Astrocyte (in vitro differentiated cells and primary cell): ENCODE results near the gene RALB. TPM values are rescaled to one million over a fixed set of nuclear protein-coding genes. Genes with fewer than 3 reads are reported as not detected.
"Not testable (repeated sequence)": the region's sequence is repeated elsewhere in the genome, so short reads cannot be mapped to it uniquely, and the experiment has no call there.

ENCODE experiments used
- DNase-seq: peaks from one replicate; pipeline ENCODE4 v3.0.0-alpha.2; 2010; ENCODE audit warnings: low read depth
- FAIRE-seq: peaks from 2 replicates; lab custom pipeline; 2011; peaks lifted over from hg19 to GRCh38; lab: Jason Lieb, UNC
- H2AFZ ChIP-seq: 2 replicates; pipeline ENCODE4 v1.6.0; 2012; ENCODE audit warnings: low read depth, low read length, inconsistent platforms
- H3K27ac ChIP-seq: 2 replicates; pipeline ENCODE4 v1.5.1; 2011; ENCODE audit warnings: low read depth, low read length, inconsistent platforms
- H3K27me3 ChIP-seq: 2 replicates; pipeline ENCODE4 v1.6.0; 2011; ENCODE audit warnings: low read length, inconsistent platforms; ENCODE audit not compliant: insufficient read depth
- H3K36me3 ChIP-seq: 2 replicates; pipeline ENCODE4 v1.5.1; 2011; ENCODE audit warnings: low read length, inconsistent platforms; ENCODE audit not compliant: insufficient read depth
- H3K4me1 ChIP-seq: 2 replicates; pipeline ENCODE4 v1.5.1; 2011; ENCODE audit warnings: low read length, inconsistent platforms; ENCODE audit not compliant: insufficient read depth
- H3K4me2 ChIP-seq: 2 replicates; pipeline ENCODE4 v1.6.0; 2012; ENCODE audit warnings: low read length, inconsistent platforms
- H3K4me3 ChIP-seq: 2 replicates; pipeline ENCODE4 v1.5.1; 2011; ENCODE audit warnings: low read depth, mild to moderate bottlenecking, low read length, inconsistent platforms; ENCODE audit not compliant: insufficient read depth
- H3K79me2 ChIP-seq: 2 replicates; pipeline ENCODE4 v1.6.0; 2012; ENCODE audit warnings: mild to moderate bottlenecking, low read length, inconsistent platforms; ENCODE audit not compliant: insufficient read depth
- H3K9ac ChIP-seq: 2 replicates; pipeline ENCODE4 v1.6.0; 2012; ENCODE audit warnings: mild to moderate bottlenecking, low read length, inconsistent platforms
- H3K9me3 ChIP-seq: 2 replicates; pipeline ENCODE4 v1.5.1; 2012; ENCODE audit warnings: low read depth, mild to moderate bottlenecking, low read length, inconsistent platforms; ENCODE audit not compliant: insufficient read depth
- H4K20me1 ChIP-seq: 2 replicates; pipeline ENCODE4 v1.6.0; 2012; ENCODE audit warnings: low read length, inconsistent platforms; ENCODE audit not compliant: insufficient read depth
- H3K27ac Mint-ChIP-seq: one replicate; pipeline ENCODE4 v1.8.0; 2021; ENCODE audit warnings: mild to moderate bottlenecking, mixed read lengths; ENCODE audit not compliant: unreplicated experiment
- H3K27me3 Mint-ChIP-seq: one replicate; pipeline ENCODE4 v1.8.0; 2021; ENCODE audit warnings: low read depth, mixed read lengths; ENCODE audit not compliant: unreplicated experiment
- H3K36me3 Mint-ChIP-seq: one replicate; pipeline ENCODE4 v1.8.0; 2021; ENCODE audit warnings: low read depth, mixed read lengths; ENCODE audit not compliant: unreplicated experiment
- H3K4me1 Mint-ChIP-seq: one replicate; pipeline ENCODE4 v1.8.0; 2021; ENCODE audit warnings: low read depth, mixed read lengths; ENCODE audit not compliant: unreplicated experiment
- H3K4me3 Mint-ChIP-seq: one replicate; pipeline ENCODE4 v1.8.0; 2021; ENCODE audit warnings: mild to moderate bottlenecking, moderate library complexity, mixed read lengths; ENCODE audit not compliant: unreplicated experiment
- H3K9me3 Mint-ChIP-seq: one replicate; pipeline ENCODE4 v1.8.0; 2021; ENCODE audit warnings: mild to moderate bottlenecking, mixed read lengths; ENCODE audit not compliant: unreplicated experiment
- CTCF ChIP-seq: IDR thresholded peaks from 2 replicates; pipeline ENCODE4 v1.5.1; 2011; ENCODE audit warnings: low read depth, mild to moderate bottlenecking, inconsistent platforms, low read length, moderate library complexity; ENCODE audit not compliant: insufficient read depth
- EZH2 ChIP-seq: IDR thresholded peaks from 2 replicates; pipeline ENCODE4 v1.6.1; 2012; ENCODE audit warnings: mild to moderate bottlenecking, low read length, inconsistent platforms; ENCODE audit not compliant: insufficient read depth
- total RNA-seq: library from RNA; stranded (reverse); gene quantifications from 2 replicates; pipeline ENCODE4 v1.2.1, GENCODE V29; 2021

RALB gene
- total RNA-seq, 1 donor from 2014 or later = 44.5 TPM

DNA sequence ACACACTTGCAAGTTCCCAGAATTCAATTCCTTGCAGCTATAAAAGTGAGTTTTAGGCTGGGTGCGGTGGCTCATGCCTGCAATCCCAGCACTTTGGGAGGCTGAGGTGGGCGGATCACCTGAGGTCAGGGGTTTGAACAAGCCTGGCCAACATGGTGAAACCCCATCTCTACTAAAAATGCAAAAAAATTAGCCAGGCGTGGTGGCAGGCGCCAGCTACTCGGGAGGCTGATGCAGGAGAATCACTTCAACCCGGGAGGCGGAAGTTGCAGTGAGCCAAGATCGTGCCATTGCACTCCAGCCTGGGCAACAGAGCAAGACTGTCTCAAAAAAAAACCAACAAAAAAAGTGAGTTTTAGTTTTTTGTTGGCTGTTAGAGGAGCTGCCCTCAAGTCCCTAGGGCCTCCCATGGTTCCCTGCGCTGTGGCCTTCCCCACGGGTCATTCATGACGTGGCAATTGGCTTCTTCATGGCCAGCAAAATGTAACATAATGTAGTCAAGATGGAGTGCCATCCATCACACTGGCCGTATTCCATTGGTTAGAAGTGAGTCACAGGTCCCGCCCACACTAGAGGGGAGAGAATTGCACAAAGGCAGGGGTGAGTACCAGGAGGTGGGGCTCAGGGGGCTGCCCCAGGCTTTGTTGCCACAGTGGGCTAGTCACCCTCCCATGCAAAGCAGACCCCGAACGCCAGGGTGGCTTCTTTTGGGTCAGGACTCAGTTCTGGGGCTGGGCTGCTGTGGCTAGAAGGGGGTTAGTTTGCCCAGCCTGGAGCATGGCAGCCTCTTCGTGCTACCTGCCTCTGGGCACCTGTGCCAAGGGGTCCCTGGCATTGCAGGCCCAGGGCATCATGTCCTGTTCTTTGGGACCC, 55.6 kb downstream of the RALB start:
- H3K4me2 ChIP-seq = no peak overlapping the region
- TF ChIP-seq CTCF = no peak
- TF ChIP-seq EZH2 = no peak

DNA sequence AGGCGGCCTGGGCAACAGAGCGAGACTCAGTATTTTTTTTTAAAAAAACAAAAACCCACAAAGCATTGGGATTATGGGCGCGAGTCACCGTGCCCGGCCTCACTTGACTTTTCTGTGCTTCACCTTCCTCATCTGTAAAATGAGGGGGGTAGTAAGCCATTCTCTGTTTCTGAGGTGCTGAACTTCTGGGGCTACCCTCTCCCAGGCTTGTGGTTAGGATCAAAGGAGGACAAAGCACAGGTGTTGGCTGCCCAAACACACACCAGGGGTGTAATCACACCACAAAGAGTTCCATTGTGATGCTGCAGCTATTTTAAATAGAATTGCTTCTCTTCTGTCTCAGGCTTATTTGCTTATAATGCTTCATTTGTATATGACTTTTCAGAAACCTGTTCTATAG, 57.5 kb downstream of the RALB start:
- Histone ChIP-seq H3K4me2 (no peak overlapping the region), H3K4me3 (no peak overlapping the region), H3K4me1 (peaks cover 5% of the 10 kb centered on the region), H3K9ac (no peak overlapping the region), H3K9me3 (no peaks in the 10 kb centered on the region), H3K79me2 (no peaks in the 10 kb centered on the region), H4K20me1 (no peaks in the 10 kb centered on the region), H3K27ac (no peak overlapping the region), H3K36me3 (no peaks in the 10 kb centered on the region), H2AFZ (no peak overlapping the region), H3K27me3 (no peaks in the 10 kb centered on the region)
- no peaks in the 10 kb centered on the region for H3K36me3 Mint-ChIP-seq
- H3K4me3 Mint-ChIP-seq = no peak overlapping the region
- peaks cover 29% of the 10 kb centered on the region for H3K27me3 Mint-ChIP-seq
- DNase-seq (no peak), FAIRE-seq (no peak)
- no peak overlapping the region for H3K27ac Mint-ChIP-seq
- H3K9me3 Mint-ChIP-seq = no peaks in the 10 kb centered on the region
- no peaks in the 10 kb centered on the region for H3K4me1 Mint-ChIP-seq
- no peak for TF ChIP-seq EZH2
- TF ChIP-seq CTCF = no peak

More for the DNA sequence above, 55.6 kb downstream of the RALB start:
- H3K27ac ChIP-seq = no peak overlapping the region
- no peaks in the 10 kb centered on the region for H3K4me1 Mint-ChIP-seq
- H3K9me3 Mint-ChIP-seq = peaks cover 2% of the 10 kb centered on the region
- H3K9me3 ChIP-seq = no peaks in the 10 kb centered on the region
- H3K27me3 Mint-ChIP-seq = peaks cover 14% of the 10 kb centered on the region
- H3K36me3 ChIP-seq = no peaks in the 10 kb centered on the region
- DNase-seq (no peak), FAIRE-seq (no peak)
- H3K4me1 ChIP-seq = peaks cover 5% of the 10 kb centered on the region
- H3K36me3 Mint-ChIP-seq = peaks cover 4% of the 10 kb centered on the region
- no peak overlapping the region for H3K9ac ChIP-seq
- no peaks in the 10 kb centered on the region for H3K79me2 ChIP-seq
- no peak overlapping the region for H3K4me3 ChIP-seq
- no peak overlapping the region for H3K27ac Mint-ChIP-seq
- H2AFZ ChIP-seq = no peak overlapping the region
- H3K27me3 ChIP-seq = no peaks in the 10 kb centered on the region
- H3K4me3 Mint-ChIP-seq = no peak overlapping the region
- H4K20me1 ChIP-seq = no peaks in the 10 kb centered on the region

GRCh38 chr2:120310841-120311240, 58.2 kb downstream of the RALB start:
- H3K9me3 ChIP-seq, H3K4me3 Mint-ChIP-seq, H3K36me3 ChIP-seq, H3K27ac ChIP-seq, H3K4me2 ChIP-seq, H3K4me1 Mint-ChIP-seq, H3K27ac Mint-ChIP-seq, H3K4me1 ChIP-seq, H2AFZ ChIP-seq, H4K20me1 ChIP-seq, H3K9ac ChIP-seq, H3K4me3 ChIP-seq, H3K79me2 ChIP-seq, H3K27me3 ChIP-seq, FAIRE-seq, DNase-seq, H3K36me3 Mint-ChIP-seq, H3K9me3 Mint-ChIP-seq: not testable (repeated sequence)
- peaks cover 35% of the 10 kb centered on the region for H3K27me3 Mint-ChIP-seq
